NCI-H2196 (cell line): ENCODE measurements around the gene CBX8.
A peak's percentile ranks its signal among the peaks of the same experiment; 100 is the strongest.
"Not testable (repeated sequence)": the region's sequence is repeated elsewhere in the genome, so short reads cannot be mapped to it uniquely, and the experiment has no call there.

Experiments
- DNase-seq: peaks from one replicate; lab custom pipeline; 2025; ENCODE audit not compliant: unreplicated experiment; lab: John Stamatoyannopoulos, UW

CBX8 gene

DNA sequence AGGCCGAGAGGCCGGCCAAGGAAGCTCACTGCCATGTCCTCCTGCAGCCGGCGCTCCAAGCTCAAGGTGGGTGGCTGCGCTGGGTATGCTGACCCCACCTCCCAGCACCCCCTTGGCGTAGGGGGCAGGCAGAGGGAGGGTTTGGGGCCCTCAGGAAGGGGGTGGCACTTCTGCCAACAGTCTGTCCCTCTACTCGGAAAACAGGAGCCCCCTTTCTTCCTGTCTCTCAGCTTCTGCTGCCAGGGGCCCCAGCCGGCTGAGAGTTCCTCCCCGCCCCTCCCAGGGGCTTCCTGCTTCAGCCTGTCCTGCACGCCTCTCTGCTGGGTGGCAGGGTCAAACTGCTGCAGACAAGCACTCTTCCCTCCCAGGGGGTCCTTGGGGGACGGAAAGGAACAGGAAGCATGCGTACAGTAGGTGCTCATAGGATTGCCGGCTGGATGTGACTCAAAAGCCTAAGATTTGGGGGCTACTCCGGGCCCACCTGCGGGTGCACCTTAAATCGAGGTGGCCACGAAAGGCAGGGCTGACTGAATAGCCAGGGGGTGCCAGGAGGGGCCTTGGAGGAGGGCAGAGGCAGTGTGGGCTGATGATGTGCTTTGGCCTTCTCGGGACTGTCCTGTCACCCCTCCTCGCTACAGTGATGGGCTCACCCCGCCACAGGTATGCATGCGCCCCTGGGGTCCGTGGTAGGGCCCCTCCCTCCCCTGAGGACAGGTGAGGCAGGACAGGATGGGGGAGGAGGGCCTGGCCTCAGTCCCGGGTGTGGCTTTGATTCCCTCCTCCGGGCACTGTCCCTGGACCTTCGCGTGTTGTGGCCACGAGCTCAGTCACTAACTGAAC lies 14.9 kb downstream of the CBX8 start:
- DNase-seq, result no peak

- DNase-seq, result no peak
These were observed 15.7 kb downstream of the CBX8 start for GRCh38 chr17:79781012-79781650.

GRCh38 chr17:79779661-79780365 lies 17.1 kb downstream of the CBX8 start:
- DNase-seq, result no peak

GRCh38 chr17:79779084-79779529 lies 17.8 kb downstream of the CBX8 start:
- DNase-seq, result no peak

DNA sequence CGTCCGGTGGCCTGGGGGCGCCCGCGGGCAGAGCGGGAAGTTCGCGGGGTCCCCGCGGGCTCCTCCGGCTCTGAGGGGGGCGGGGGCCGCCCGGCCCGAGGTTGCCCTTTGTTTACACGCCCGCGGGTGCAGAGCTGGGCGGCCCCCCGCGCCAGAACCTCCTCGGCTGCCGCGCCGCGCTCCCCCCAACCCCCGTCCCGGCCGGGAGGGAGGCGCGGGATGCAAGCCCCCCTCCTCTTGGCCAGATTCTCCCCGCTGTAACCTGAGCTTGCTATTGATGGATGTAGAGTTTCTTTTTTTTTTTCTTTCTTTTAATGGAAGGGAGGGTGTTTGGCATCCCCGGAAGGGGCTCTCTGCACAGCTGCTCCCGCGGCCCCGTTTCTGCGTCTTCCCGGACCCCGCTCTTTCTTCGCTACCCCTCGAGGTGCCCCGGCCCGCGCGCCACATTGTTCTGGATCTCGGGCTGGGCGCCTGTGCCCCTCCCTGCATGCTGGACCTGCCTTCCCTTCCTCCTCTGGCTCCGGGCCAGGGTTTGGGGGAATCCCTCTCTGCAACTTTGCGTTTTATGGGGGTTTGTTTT lies 18.3 kb downstream of the CBX8 start:
- peak; percentile 47 for DNase-seq

GRCh38 chr17:79777894-79778503 lies 18.9 kb downstream of the CBX8 start, which contains the start of gene CBX2:
TSS of gene CBX2 (plus strand) at chr17:79778148. CDS start at chr17:79778236, 88 bp downstream.
- peak; percentile 91 for DNase-seq

DNA sequence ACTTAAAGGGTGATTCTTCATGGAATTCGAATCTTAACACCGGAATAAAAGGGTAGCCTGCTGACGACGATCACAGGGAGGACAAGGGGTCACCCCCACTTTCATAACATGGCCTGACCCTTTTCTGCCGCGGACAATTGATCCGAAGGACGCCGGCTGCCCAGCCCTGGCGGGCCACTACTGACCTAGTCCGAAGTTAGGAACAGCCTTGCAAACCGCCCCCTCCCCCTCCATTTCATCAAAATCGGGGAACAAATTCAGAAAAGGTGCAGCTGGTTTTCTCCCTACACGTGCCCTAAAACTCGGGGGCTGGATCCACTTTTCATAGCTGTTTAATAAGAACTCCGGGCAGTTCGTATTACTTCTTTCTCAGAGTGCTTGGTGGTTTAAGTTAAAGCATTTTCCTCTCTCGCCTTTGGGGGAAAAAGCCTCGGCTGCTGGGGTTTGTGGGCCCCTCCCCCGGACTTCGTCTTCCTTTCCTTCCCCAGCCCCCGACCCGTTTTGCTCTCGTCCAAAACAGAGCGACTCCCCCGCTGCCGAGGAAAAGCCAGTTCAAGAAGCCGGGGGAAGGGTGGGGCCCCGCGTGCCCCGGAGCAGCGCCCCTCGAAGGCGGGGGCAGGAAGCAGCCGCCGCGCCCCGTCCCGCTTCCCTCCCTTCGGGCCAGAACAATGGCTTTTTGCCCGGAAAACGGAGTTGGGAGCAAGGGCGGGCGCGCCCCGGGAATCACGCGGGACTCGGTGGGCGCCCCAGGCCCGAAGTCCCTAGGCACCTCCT lies 19.6 kb downstream of the CBX8 start:
- peak; percentile 86 for DNase-seq

DNA sequence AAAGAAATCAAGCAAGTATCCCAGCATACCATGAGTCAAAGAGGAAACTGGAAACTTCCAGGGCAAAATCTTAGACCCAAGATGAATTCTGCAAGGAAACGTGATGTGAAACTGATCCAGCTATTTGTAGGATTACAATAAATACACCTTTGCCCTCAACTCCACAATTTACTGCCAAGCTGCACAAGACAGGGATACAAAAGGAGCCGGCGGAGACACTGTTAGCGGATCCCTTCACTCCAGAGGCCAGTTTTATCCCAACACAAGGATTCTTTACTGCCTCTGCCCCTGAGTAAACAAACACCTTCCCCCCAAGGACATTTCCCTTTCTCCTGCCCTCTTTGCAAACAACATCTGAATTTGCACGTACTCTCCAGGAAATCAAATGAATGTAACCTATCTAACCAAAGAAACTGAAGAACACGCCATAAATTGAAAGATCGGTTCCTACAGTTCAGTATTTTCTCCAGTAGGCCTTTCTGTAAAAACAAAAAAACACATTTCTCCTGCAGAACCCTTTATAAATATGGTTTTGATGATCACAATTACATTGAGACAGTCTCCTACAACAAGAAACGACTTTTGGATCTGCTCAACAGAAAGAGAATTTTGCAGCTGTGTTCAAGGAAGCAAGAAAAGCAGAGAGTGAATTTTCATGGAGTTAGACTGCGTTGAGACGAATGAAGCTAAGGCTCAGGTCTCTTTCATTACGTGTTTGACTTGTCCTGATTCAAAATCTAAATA lies 20.3 kb downstream of the CBX8 start:
- DNase-seq, result no peak

DNA sequence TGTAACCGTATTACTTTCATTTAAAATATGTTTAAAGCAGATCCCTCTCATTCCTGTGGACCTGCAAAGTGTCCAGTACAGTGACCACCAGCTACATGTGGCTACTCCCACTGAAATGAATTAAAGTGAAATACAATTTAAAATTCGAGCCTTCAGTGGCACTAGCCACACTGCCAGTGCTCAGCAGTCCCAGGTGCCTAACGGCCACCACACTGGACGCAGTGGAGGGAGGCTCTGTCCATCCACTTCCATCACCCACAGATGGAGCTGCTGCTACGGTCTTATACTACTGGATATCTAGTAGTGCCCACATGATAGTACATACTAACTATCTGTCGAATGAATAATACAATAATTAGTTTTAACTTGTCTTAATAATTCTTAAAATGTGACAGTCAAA lies 21.2 kb downstream of the CBX8 start:
- no peak for DNase-seq

DNA sequence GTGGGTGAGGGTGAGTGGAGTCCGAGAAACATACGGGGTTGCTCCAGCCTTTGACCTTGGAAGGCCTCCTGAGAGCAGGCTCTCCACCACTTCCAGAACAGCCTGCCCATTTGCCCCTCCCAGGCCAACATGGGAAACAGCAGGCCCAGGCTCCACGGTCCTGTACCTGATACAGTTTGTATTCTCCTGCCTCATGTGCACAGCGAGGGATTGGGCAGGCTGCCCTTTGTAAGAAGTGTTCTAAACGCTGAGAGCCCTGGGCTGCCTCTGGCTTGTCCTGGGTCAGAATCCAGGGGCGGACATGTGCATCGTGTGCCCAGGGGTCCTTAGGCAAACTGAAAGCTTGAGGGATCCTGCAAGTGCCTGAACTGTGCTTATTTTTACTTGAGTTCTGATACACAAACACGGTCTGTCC lies 22.3 kb downstream of the CBX8 start:
- no peak for DNase-seq

DNA sequence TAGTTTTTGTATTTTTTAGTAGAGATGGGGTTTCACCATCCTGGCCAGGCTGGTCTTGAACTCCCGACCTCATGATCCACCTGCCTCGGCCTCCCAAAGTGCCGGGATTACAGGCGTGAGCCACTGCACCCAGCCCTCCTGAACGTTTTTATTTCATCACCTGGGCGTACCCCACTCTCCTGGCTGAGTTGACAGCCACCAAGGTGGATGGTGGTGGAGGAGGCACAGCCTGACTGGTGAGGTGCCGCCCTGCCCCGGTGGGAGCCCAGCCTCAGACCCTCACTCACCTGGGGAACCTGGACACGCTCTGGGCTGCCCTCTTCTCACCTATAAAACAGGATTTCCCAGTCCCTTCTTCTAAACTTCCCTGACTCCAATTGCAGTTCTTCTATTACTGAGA lies 24.2 kb downstream of the CBX8 start:
- not testable (repeated sequence) for DNase-seq

DNA sequence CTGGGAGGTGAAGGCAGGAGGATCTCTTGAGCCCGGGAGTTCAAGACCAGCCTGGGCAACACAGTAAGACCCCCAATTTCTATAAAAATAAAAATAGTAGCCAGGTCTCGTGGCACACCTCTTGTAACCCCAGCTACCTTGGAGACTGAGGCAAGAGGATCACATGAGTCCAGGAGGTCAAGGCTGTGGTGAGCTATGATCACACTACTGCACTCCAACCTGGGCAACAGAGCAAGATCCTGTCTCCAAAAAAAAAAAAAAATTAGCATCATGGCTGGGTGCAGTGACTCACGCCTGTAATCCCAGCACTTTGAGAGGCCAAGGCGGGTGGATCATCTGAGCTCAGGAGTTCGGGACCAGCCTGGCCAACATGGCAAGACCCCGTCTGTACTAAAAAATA lies 25.6 kb downstream of the CBX8 start:
- no peak for DNase-seq

- DNase-seq, result no peak
These were observed 27.0 kb downstream of the CBX8 start for GRCh38 chr17:79769570-79770506.

- DNase-seq, result no peak
These were observed 31.2 kb downstream of the CBX8 start for GRCh38 chr17:79765708-79766107.

- DNase-seq, result no peak
These were observed 34.8 kb downstream of the CBX8 start for GRCh38 chr17:79761894-79762589.

- no peak for DNase-seq
These were observed 36.5 kb downstream of the CBX8 start for GRCh38 chr17:79760197-79760906.

DNA sequence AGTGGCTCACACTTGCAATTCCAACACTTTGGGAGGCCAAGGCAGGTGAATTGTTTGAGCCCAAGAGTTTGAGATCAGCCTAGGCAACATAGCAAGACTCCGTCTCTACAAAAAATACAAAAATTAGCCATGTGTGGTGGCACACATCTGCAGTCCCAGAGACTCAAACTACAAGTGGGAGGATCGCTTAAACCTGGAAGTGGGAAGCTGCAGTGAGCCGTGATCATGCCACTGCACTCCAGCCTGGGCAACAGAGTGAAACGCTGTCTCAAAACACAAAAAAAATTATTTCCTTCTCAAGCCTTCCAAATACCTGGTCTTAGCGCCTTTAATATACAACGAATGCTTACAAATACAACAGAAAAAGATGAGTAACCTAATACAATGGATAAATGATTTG lies 38.6 kb downstream of the CBX8 start:
- no peak for DNase-seq
